Ovary (tissue), 3 donors: Measurements from ENCODE around the gene GATAD1.

Experiments
- CTCF ChIP-seq, 3 donors: fragments of 450-650 bp in 2 of 3; fragments of 200-600 bp in 1 of 3; IDR thresholded peaks; one replicate each; pipeline versions ENCODE4 v1.5.1 to v1.8.0; 2016 to 2022; ENCODE audit warnings: antibody characterized with exemption in 3 of 3, mild to moderate bottlenecking in 1 of 3
- EP300 ChIP-seq: sonication (generic); formaldehyde crosslinking; IDR thresholded peaks from one replicate; pipeline ENCODE4 v1.6.1; 2017; ENCODE audit warnings: antibody characterized with exemption
- POLR2A ChIP-seq: fragments of 450-650 bp; IDR thresholded peaks from one replicate; pipeline ENCODE4 v1.6.1; 2017; ENCODE audit warnings: antibody characterized with exemption, mild to moderate bottlenecking, moderate library complexity
- donor health status: DM: no; HTN: no; CAD: no.

- TF ChIP-seq CTCF (IDR thresholded peaks at IDR 0.05) (no peak), EP300 (no peak), POLR2A (no peak)
Observed at GRCh38 chr7:92504563-92504962, 57.3 kb downstream of the GATAD1 start.
